GM10266 (cell line): ENCODE data around the gene UFSP2.

Source experiments
- DNase-seq: peaks from one replicate; pipeline ENCODE4 v3.0.0; 2012; ENCODE audit errors: extremely low spot score
- TF ChIP-seq, protein P1 (sequence below): IDR thresholded peaks from 2 replicates; pipeline ENCODE4 v1.5.1; 2012; ENCODE audit warnings: mild to moderate bottlenecking, low read depth; ENCODE audit not compliant: control insufficient read depth, insufficient read depth; ENCODE audit errors: missing control alignments

UFSP2 gene

DNA sequence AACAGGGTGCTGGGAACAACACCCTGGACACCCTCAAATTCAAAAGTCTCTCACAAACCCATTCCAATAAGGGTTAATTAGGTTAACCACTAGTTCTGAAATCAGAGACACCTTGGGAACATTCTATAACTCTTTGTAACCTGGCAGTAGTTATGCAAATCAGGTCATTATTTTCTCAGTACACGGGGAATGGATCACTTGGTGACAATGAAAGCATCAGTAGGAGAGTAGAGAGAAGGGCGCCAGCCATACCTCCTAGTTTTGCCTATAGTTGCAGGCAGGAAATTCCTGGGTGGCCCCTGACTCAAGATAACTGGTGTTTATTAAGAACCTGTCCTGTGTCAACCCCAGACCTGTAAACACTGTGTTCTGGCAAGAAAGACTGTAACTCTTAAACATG is 43.2 kb upstream of the UFSP2 start:
- no peak for DNase-seq
- TF ChIP-seq, protein P1, sequence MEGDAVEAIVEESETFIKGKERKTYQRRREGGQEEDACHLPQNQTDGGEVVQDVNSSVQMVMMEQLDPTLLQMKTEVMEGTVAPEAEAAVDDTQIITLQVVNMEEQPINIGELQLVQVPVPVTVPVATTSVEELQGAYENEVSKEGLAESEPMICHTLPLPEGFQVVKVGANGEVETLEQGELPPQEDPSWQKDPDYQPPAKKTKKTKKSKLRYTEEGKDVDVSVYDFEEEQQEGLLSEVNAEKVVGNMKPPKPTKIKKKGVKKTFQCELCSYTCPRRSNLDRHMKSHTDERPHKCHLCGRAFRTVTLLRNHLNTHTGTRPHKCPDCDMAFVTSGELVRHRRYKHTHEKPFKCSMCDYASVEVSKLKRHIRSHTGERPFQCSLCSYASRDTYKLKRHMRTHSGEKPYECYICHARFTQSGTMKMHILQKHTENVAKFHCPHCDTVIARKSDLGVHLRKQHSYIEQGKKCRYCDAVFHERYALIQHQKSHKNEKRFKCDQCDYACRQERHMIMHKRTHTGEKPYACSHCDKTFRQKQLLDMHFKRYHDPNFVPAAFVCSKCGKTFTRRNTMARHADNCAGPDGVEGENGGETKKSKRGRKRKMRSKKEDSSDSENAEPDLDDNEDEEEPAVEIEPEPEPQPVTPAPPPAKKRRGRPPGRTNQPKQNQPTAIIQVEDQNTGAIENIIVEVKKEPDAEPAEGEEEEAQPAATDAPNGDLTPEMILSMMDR, result no peak

DNA sequence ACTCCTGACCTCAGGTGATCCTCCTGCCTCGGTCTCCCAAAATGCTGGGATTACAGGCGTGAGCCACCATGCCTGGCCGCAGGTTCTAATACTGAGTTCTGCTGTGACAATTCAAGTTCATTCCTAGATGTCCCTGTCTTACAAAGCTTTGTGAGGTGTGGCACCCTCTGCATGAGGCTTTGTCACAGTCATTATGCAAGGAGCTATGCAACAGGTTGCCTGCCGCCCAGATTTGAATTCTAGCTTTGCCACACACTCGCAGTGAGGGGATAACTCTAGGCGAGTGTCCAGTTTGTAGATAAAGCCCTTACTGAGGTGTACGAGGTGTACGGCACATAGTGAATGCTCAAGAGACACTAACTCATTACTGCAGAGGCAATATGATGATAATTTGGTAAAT is 42.2 kb upstream of the UFSP2 start:
- no peak for DNase-seq

DNA sequence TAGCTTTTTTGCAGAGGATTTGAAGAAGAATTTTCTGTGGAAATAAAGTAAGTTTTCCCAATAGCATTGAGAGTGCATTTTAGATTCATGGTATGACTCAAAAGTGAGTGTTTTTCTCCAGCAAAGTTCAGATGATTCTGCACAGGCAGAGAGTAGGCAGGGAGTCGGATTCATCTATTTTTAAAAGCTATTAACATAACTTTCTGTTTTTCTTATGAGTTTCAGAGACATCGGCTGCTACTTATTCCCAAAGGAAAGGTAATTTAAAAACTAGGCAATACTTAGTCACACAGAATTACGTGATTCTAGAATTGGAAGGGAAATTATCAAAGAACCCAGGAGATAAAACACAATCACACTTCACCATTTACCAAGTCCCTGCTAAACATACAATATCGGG is 41.3 kb upstream of the UFSP2 start:
- TF ChIP-seq, protein P1, result no peak
- DNase-seq, result no peak

More for the DNA sequence above, 42.2 kb upstream of the UFSP2 start:
- TF ChIP-seq, protein P1, result no peak

DNA sequence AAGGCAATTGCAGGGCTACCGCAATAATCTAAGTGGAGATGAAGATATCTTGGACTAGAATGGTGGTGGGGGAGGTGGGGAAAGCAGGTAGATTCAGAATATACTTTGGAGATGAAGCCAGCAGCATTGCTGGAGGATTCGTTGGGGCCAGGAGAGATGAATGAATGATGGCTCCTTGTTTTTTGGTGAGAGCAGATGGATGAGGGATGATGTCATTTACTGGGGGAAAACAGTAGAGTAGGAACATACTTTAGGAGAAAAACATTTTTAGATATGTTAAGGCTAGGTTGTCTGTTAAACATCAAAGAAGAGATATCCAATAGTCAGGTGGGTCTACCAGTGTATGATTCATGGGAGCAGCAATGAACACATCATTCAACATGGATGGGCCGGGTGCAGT is 39.9 kb upstream of the UFSP2 start:
- DNase-seq, result no peak
- TF ChIP-seq, protein P1, result no peak

DNA sequence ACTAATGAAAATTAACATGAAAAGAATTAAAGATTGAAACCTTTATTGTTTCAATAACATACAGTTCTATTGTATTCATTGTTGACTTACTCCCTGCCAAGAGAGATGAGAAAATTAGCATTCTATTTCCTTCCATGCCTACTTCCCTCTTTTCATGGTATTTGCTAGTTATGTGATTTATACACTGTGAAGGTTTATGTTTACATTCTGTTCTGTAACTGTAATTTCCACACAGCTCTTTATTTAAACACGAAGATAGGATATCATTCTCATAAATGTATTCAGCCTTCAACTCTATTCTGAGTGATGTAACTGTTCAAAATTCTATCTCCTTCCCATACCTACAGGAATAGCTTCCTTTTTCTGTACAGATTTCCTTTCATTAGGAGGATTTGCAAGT is 39.1 kb upstream of the UFSP2 start:
- TF ChIP-seq, protein P1, result no peak
- no peak for DNase-seq

DNA sequence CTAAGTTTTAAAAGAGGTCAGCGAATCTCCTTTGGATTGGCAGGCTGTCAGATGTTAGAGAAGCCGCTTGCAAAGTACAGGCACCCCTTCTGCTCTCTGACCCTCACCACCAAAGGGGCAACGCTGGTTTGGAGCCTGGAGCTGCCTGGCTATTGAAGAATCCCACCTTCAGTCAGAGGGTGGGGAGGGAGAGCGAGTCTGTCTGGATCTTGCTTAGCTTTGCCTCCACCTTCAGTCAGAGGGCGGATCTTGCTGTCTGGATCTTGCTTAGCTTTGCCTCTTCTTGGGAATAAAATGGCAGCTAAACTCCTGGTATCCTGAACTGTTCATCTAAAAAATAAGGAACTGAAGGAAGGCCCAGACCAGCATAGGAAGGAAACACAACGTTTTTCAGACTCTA is 38.4 kb upstream of the UFSP2 start:
- TF ChIP-seq, protein P1, result no peak

DNA sequence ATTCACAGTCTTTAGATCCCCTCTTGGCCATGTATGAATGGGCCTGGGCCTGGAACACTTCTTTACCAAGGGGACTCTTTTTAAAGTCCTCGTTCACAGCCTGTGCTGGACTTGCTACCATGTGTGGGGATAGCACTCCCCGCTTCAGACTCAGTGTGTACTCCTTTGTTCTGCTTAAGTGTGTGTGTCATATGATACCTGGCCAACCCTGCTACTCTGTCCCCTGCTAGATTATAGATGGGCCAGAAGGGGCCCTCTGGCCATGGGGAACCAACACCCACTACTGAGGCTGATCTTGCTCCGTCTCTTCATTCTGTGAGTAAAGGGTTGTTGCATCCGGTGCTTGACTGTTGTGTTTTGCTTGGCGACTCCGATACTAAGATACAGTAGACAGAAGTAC is 37.8 kb upstream of the UFSP2 start:
- TF ChIP-seq, protein P1, result no peak
- DNase-seq, result no peak

More for the DNA sequence above, 38.4 kb upstream of the UFSP2 start:
- no peak for DNase-seq

DNA sequence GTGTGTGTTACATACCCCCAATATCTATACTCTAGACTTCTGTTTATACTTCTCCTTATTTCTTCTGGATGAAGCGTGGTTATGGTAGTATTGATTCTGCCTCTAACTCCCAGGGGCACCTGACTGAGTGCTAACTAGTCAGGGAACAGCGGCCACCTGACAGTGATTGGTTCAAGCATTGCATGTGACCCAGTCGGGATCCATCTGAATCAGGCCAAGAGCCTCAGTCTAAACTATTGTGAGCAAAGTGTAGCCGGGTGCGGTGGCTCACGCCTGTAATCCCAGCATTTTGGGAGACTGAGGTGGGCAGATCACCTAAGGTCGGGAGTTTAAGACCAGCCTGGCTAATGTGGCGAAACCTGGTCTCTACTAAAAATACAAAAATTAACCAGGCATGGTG is 35.8 kb upstream of the UFSP2 start:
- no peak for DNase-seq
- TF ChIP-seq, protein P1, result no peak
